HL-60 (cell line): ENCODE data around the gene UFM1.

Experiments
- DNase-seq, 2 experiments: peaks; one replicate each; pipeline ENCODE4 v3.0.0-alpha.2; 2010 to 2020; ENCODE audit warnings: low read depth in 1 of 2, low spot score in 1 of 2
- H3K27ac ChIP-seq: fragments of 250-450 bp; sonication (Bioruptor Pico); replicated peaks from 2 replicates; pipeline ENCODE4 v1.5.1; 2020; ENCODE audit warnings: mild to moderate bottlenecking, moderate library complexity
- H3K27me3 ChIP-seq: fragments of 250-450 bp; sonication (Bioruptor Pico); 2 replicates; pipeline ENCODE4 v1.5.1; 2021; ENCODE audit warnings: mild to moderate bottlenecking, moderate library complexity; ENCODE audit not compliant: insufficient read depth, poor library complexity, severe bottlenecking
- H3K4me3 ChIP-seq: replicated peaks from 2 replicates; pipeline ENCODE4 v1.5.1; 2011; ENCODE audit warnings: mild to moderate bottlenecking, control low read depth, low read length; ENCODE audit not compliant: insufficient read depth
- GABPA ChIP-seq: IDR thresholded peaks from 2 replicates; pipeline ENCODE4 v1.6.1; 2012; ENCODE audit warnings: low read depth
- POLR2AphosphoS5 ChIP-seq: IDR thresholded peaks from 2 replicates; pipeline ENCODE4 v1.6.1; 2012; ENCODE audit warnings: low read depth
- SPI1 ChIP-seq: IDR thresholded peaks from 2 replicates; pipeline ENCODE4 v1.6.1; 2012; ENCODE audit warnings: low read depth, mild to moderate bottlenecking, borderline replicate concordance
- long read RNA-seq: library from polyadenylated mRNA; unstranded; transcript quantifications from one replicate; pipeline ENCODE4 v2.0.0, GENCODE V29; 2020
- TF ChIP-seq, protein P1 (sequence below): IDR thresholded peaks from 2 replicates; pipeline ENCODE4 v1.6.1; 2012; ENCODE audit warnings: low read depth; ENCODE audit not compliant: insufficient replicate concordance
- TF ChIP-seq, protein P2 (sequence below): IDR thresholded peaks from one replicate; pipeline ENCODE4 v1.5.1; 2011; ENCODE audit warnings: low read length, control low read depth, inconsistent platforms; ENCODE audit not compliant: insufficient read depth

Gene UFM1
- long read RNA-seq, transcript UFM1-202 (6 exons, 846 nt): minor isoform, 8 of 405 reads
- long read RNA-seq, transcript UFM1-201 (6 exons, 3,138 nt): major isoform, 332 of 405 reads
- long read RNA-seq, transcript UFM1-205 (3 exons, 777 nt): minor isoform, 13 of 405 reads
- long read RNA-seq, partial matches to known transcripts: 15 of 405 reads
- long read RNA-seq, other reads (novel, unspliced or antisense): 37 of 405 reads

DNA sequence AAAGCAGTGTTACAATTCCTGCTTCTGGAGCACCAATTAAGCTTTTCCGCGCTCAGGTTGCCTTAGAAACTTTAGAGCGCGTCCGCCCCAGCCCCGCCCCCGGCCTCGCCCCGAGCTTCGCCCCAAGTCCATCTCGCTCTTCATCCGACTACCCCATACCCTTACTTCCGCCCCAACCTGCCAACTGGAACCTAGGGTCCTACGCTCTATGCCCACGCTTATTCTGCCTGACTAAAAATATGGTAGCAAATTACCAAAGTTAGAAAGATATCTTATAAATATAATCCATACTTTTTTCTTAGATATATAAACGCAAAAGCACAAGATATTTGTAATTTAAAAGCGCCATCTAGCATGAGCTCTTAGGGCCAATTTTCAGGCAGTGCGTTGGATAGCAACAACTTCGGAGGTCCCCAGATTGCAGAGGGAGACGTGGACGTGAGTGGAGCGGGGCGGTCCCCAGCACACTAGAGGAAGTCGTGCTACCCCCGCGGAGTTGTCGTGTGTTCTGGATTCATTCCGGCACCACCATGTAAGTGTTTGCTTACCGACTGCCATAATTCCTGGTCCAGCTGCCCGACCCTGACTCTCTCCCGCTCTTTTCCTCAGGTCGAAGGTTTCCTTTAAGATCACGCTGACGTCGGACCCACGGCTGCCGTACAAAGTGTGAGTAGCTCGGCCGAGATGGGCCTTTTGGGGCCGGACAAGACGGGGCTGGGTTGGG lies at the start of gene UFM1:
UFM1 (plus strand) TSS at position 462 of the 724 bp plus-strand sequence; CDS start at position 531, 69 bp downstream.
- DNase-seq: peak; percentile 84 to 96
- Histone ChIP-seq H3K27ac (peak within 1 kb of the TSS; percentile 99), H3K4me3 (peak within 1 kb of the TSS; percentile 90), H3K27me3 (no peaks in the 10 kb centered on the region)
- TF ChIP-seq GABPA (peak; percentile 73), POLR2AphosphoS5 (peak; percentile 84), SPI1 (no peak)
- TF ChIP-seq, protein P1, sequence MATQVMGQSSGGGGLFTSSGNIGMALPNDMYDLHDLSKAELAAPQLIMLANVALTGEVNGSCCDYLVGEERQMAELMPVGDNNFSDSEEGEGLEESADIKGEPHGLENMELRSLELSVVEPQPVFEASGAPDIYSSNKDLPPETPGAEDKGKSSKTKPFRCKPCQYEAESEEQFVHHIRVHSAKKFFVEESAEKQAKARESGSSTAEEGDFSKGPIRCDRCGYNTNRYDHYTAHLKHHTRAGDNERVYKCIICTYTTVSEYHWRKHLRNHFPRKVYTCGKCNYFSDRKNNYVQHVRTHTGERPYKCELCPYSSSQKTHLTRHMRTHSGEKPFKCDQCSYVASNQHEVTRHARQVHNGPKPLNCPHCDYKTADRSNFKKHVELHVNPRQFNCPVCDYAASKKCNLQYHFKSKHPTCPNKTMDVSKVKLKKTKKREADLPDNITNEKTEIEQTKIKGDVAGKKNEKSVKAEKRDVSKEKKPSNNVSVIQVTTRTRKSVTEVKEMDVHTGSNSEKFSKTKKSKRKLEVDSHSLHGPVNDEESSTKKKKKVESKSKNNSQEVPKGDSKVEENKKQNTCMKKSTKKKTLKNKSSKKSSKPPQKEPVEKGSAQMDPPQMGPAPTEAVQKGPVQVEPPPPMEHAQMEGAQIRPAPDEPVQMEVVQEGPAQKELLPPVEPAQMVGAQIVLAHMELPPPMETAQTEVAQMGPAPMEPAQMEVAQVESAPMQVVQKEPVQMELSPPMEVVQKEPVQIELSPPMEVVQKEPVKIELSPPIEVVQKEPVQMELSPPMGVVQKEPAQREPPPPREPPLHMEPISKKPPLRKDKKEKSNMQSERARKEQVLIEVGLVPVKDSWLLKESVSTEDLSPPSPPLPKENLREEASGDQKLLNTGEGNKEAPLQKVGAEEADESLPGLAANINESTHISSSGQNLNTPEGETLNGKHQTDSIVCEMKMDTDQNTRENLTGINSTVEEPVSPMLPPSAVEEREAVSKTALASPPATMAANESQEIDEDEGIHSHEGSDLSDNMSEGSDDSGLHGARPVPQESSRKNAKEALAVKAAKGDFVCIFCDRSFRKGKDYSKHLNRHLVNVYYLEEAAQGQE: no peak
- TF ChIP-seq, protein P2, sequence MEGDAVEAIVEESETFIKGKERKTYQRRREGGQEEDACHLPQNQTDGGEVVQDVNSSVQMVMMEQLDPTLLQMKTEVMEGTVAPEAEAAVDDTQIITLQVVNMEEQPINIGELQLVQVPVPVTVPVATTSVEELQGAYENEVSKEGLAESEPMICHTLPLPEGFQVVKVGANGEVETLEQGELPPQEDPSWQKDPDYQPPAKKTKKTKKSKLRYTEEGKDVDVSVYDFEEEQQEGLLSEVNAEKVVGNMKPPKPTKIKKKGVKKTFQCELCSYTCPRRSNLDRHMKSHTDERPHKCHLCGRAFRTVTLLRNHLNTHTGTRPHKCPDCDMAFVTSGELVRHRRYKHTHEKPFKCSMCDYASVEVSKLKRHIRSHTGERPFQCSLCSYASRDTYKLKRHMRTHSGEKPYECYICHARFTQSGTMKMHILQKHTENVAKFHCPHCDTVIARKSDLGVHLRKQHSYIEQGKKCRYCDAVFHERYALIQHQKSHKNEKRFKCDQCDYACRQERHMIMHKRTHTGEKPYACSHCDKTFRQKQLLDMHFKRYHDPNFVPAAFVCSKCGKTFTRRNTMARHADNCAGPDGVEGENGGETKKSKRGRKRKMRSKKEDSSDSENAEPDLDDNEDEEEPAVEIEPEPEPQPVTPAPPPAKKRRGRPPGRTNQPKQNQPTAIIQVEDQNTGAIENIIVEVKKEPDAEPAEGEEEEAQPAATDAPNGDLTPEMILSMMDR: no peak

DNA sequence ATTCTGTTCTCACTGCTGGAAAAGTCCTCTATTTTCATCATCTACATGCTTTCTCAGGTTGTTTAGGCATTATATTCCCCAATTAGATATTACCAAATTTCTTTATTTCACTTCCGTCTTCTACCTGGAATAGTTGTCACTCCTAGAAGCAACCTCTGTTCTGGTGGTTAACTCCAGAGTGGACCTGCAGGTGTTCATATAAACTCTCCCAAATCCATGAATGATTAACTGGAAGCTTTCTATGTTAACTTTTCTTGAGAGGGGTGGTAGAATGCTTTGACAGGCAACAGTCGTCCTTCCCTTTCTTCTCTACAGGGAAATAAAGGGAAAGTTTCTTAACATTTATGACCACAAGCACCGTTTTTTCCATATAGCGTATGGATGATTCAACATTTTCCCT lies 48.4 kb upstream of the UFM1 start:
- H3K27ac ChIP-seq: no peak overlapping the region
- no peak for DNase-seq
- no peaks in the 10 kb centered on the region for H3K27me3 ChIP-seq
- no peak overlapping the region for H3K4me3 ChIP-seq
- TF ChIP-seq GABPA: no peak
- TF ChIP-seq, protein P2: no peak

DNA sequence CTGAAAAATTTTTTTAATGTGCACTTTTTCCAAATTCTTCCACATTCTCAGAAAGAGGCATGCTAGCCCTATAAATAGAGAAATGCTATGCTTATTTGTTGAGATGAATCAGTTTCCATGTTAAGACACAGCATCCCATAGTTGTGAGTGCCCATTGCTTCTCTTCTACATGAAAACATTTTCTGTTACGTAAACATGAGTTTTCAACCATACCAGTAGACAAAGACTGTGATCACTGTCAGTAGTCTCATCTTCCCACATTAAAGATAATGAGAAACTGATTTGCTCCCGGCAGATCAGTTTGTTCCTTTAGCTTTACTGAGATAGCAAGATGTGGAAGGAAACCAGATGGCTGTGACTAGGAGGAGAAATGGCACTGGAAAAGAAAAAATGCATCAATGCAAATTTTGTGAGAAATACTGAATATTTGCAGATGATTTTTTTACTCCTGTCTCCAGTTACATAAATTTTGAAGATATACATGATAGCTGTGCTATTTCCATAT lies 45.8 kb upstream of the UFM1 start:
- DNase-seq: no peak
- Histone ChIP-seq H3K4me3 (no peak overlapping the region), H3K27ac (no peak overlapping the region), H3K27me3 (no peaks in the 10 kb centered on the region)
- TF ChIP-seq, protein P2: no peak
- TF ChIP-seq GABPA (no peak), POLR2AphosphoS5 (no peak), SPI1 (no peak)
- TF ChIP-seq, protein P1: no peak
